ENCODE results near the gene CYP1A1.

The CYP1A1 gene

GRCh38 chr15:74692327-74692726, 33.0 kb downstream of the CYP1A1 start:
- DNase-seq (ENCODE audit: low read depth in 2 of 2) = no peak

GRCh38 chr15:74683758-74684157, 41.6 kb downstream of the CYP1A1 start:
- no peak for DNase-seq (ENCODE audit: low read depth in 2 of 2)

- DNase-seq (ENCODE audit: low read depth in 2 of 2) = no peak
Measured at GRCh38 chr15:74682954-74683353, 42.4 kb downstream of the CYP1A1 start.

- no peak for DNase-seq (ENCODE audit: low read depth in 2 of 2)
Measured at GRCh38 chr15:74680456-74680855, 44.9 kb downstream of the CYP1A1 start.

GRCh38 chr15:74676801-74677200, 48.5 kb downstream of the CYP1A1 start:
- DNase-seq (ENCODE audit: low read depth in 2 of 2) = no peak

GRCh38 chr15:74674161-74674560, 51.2 kb downstream of the CYP1A1 start:
- DNase-seq (ENCODE audit: low read depth in 2 of 2) = no peak

GRCh38 chr15:74669627-74670026, 55.7 kb downstream of the CYP1A1 start:
- no peak for DNase-seq (ENCODE audit: low read depth in 2 of 2)

All from stimulated activated CD8-positive, alpha-beta memory T cell treated with anti-CD3 and anti-CD28 coated beads, Interleukin-7, amount 100 ng/mL, for 1 hour (primary cell).